ENCODE results near the gene CEP72.
"Not testable (repeated sequence)": the region's sequence is repeated elsewhere in the genome, so short reads cannot be mapped to it uniquely, and the experiment has no call there.

The CEP72 gene

DNA sequence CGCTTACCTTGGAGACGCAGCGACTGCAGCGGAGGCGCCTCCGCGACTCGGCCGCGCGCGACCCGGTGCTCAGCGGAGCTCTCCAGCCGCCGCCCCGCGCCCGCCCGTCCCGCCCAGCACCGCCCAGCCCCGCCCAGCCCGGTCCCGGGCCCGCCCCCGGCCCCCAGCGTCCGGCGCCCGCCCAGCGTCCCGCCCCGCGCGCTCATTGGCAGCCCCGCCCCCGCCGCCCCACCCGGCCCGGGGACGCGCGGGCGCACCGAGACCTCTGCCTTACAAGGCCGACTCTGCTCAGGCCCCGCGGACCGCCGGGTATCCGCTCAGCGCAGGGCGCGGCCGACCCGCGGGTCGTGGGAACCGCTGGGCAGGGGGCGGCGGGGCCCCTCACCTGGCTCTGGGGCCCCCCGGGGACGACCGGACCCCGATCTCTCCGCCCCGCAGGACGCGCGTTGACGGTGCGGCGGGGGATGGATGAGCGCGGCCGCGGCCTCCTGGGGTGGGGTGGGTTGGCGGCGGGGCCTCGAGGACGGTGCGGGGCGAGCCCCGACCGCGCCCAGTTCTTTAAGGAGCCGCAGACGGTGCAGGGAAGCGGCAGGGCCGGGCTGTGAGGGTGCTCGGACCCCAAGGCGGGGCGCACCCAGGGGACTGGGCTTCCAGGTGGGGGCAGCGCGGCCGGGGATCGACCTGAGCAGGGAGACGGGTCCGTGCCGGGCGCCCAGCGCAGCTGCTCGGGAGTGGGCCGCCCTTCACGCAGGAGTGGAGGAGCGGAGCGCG, 81.3 kb downstream of the CEP72 start, which contains the start of gene TPPP:
Gene TPPP (minus strand): TSS at position 82 of the 771 bp plus-strand sequence. CDS start 15,292 bp downstream, outside the sequence.
- H4K20me1 ChIP-seq (ENCODE audit: control insufficient read depth, insufficient read depth, low read depth, low read length); H3K36me3 ChIP-seq (ENCODE audit: control insufficient read depth, low read length); H3K9me3 ChIP-seq (ENCODE audit: control insufficient read depth, insufficient read depth, low read length); H3K79me2 ChIP-seq (ENCODE audit: control insufficient read depth, low read length); H3F3A ChIP-seq (ENCODE audit: control insufficient read depth, insufficient read depth); H3K9me2 ChIP-seq (replicated peaks; ENCODE audit: control insufficient read depth, low read length); H3K4me1 ChIP-seq (ENCODE audit: control insufficient read depth, low read length); H3K27ac ChIP-seq (ENCODE audit: low read depth, low read length): not testable (repeated sequence)
- H3K4me3 ChIP-seq (ENCODE audit: low read length), result peak within 1 kb of the TSS; percentile 49
- peak; percentile 62; the same call in 1 of the 2 replicates for TF ChIP-seq EZH2phosphoT487 (IDR thresholded peaks at IDR 0.05; ENCODE audit: borderline replicate concordance, low read length)
- H3K4me2 ChIP-seq (ENCODE audit: low read length), result peak within 1 kb of the TSS; percentile 52
- H3K27me3 ChIP-seq (ENCODE audit: control insufficient read depth, low read length), result peaks cover 18% of the 10 kb centered on the region

DNA sequence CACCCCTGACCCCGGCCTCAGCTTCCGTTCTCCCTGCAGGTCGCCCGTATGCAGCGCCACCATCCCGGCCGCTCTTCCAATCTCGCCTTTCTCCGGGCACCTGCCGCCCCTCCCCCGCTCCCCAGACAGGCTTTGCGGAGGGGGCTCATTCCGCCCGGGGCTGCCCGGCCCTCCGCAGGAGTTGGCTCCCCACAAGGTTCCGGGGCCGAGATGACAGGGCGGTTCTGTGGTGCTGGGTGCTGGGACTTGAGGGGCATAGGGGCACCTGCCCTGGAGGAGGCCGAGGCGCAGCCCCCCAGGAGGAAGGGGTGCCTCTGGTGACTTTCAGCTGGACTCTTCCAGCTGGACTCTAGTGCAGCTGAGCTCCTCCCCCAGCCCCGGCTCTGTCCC, 81.9 kb downstream of the CEP72 start:
- not testable (repeated sequence) for H3K79me2 ChIP-seq (ENCODE audit: control insufficient read depth, low read length); H4K20me1 ChIP-seq (ENCODE audit: control insufficient read depth, insufficient read depth, low read depth, low read length); H3K36me3 ChIP-seq (ENCODE audit: control insufficient read depth, low read length); H3K27ac ChIP-seq (ENCODE audit: low read depth, low read length); H3K9me3 ChIP-seq (ENCODE audit: control insufficient read depth, insufficient read depth, low read length); H3K9me2 ChIP-seq (replicated peaks; ENCODE audit: control insufficient read depth, low read length); H3K4me3 ChIP-seq (ENCODE audit: low read length); H3K4me2 ChIP-seq (ENCODE audit: low read length); H3K4me1 ChIP-seq (ENCODE audit: control insufficient read depth, low read length); H3F3A ChIP-seq (ENCODE audit: control insufficient read depth, insufficient read depth)
- H3K27me3 ChIP-seq (ENCODE audit: control insufficient read depth, low read length), result peaks cover 18% of the 10 kb centered on the region

DNA sequence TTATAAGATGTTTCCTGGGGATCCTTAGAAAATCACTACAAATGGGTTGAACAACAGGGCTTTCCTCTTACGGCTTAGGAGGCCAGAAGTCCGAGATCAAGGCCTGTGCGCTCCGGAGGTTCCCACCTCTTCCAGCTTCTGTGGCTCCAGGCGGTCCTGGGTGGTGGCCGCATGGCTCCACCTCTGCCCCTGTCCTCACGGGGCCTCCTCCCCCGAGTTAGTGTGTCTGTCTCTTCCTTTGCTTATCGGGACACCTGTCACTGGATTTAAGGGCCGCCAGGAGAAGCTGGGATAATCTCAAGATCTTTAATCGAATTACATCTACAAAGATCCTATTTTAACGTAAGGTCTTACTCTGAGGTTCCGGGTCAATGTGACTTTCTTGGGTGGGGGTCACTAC, 83.3 kb downstream of the CEP72 start:
- peaks cover 22% of the 10 kb centered on the region for H3K27me3 ChIP-seq (ENCODE audit: control insufficient read depth, low read length)
- not testable (repeated sequence) for H3K36me3 ChIP-seq (ENCODE audit: control insufficient read depth, low read length); H3K9me2 ChIP-seq (replicated peaks; ENCODE audit: control insufficient read depth, low read length); H3K79me2 ChIP-seq (ENCODE audit: control insufficient read depth, low read length); H3K27ac ChIP-seq (ENCODE audit: low read depth, low read length); H3K4me1 ChIP-seq (ENCODE audit: control insufficient read depth, low read length); H4K20me1 ChIP-seq (ENCODE audit: control insufficient read depth, insufficient read depth, low read depth, low read length); H3F3A ChIP-seq (ENCODE audit: control insufficient read depth, insufficient read depth); H3K4me2 ChIP-seq (ENCODE audit: low read length); H3K9me3 ChIP-seq (ENCODE audit: control insufficient read depth, insufficient read depth, low read length); H3K4me3 ChIP-seq (ENCODE audit: low read length)

- not testable (repeated sequence) for H3K27ac ChIP-seq (ENCODE audit: low read depth, low read length); H3K79me2 ChIP-seq (ENCODE audit: control insufficient read depth, low read length); H4K20me1 ChIP-seq (ENCODE audit: control insufficient read depth, insufficient read depth, low read depth, low read length); H3K4me1 ChIP-seq (ENCODE audit: control insufficient read depth, low read length); H3K4me2 ChIP-seq (ENCODE audit: low read length); H3K9me3 ChIP-seq (ENCODE audit: control insufficient read depth, insufficient read depth, low read length); H3F3A ChIP-seq (ENCODE audit: control insufficient read depth, insufficient read depth); H3K9me2 ChIP-seq (replicated peaks; ENCODE audit: control insufficient read depth, low read length); H3K4me3 ChIP-seq (ENCODE audit: low read length); H3K36me3 ChIP-seq (ENCODE audit: control insufficient read depth, low read length)
- H3K27me3 ChIP-seq (ENCODE audit: control insufficient read depth, low read length), result peaks cover 22% of the 10 kb centered on the region
Measured at GRCh38 chr5:696191-696590, 84.1 kb downstream of the CEP72 start.

GRCh38 chr5:696753-697702, 84.9 kb downstream of the CEP72 start:
- not testable (repeated sequence) for H4K20me1 ChIP-seq (ENCODE audit: control insufficient read depth, insufficient read depth, low read depth, low read length); H3K79me2 ChIP-seq (ENCODE audit: control insufficient read depth, low read length)

More at GRCh38 chr5:696753-697702, 84.9 kb downstream of the CEP72 start:
- H3K4me2 ChIP-seq (ENCODE audit: low read length); H3K27ac ChIP-seq (ENCODE audit: low read depth, low read length); H3F3A ChIP-seq (ENCODE audit: control insufficient read depth, insufficient read depth); H3K4me3 ChIP-seq (ENCODE audit: low read length); H3K4me1 ChIP-seq (ENCODE audit: control insufficient read depth, low read length); H3K9me2 ChIP-seq (replicated peaks; ENCODE audit: control insufficient read depth, low read length); H3K36me3 ChIP-seq (ENCODE audit: control insufficient read depth, low read length); H3K9me3 ChIP-seq (ENCODE audit: control insufficient read depth, insufficient read depth, low read length): not testable (repeated sequence)
- peaks cover 24% of the 10 kb centered on the region for H3K27me3 ChIP-seq (ENCODE audit: control insufficient read depth, low read length)
